ENCODE results near the gene TMEM97.

GRCh38 chr17:28327709-28328108 is 8.7 kb downstream of the TMEM97 start:
- TF ChIP-seq EZH2 (IDR thresholded peaks at IDR 0.05) (no peak), RAD21 (IDR thresholded peaks at IDR 0.05; ENCODE audit: low read depth) (peak; percentile 35; the same call in 1 of the 2 replicates), CTCF (IDR thresholded peaks at IDR 0.05 in 2 of 3, conservative IDR thresholded peaks at IDR 0.05 in 1 of 3; ENCODE audit: borderline replicate concordance in 1 of 3, insufficient read depth in 1 of 3, low read depth in 2 of 3, low read length in 2 of 3) (0 out of 6 replicates have a peak, but pooled peaks of 2 of the 3 experiments have one; percentile 13 to 22), EZH2phosphoT487 (IDR thresholded peaks at IDR 0.05; ENCODE audit: borderline replicate concordance) (no peak), YY1 (IDR thresholded peaks at IDR 0.05; ENCODE audit: extremely low read depth, insufficient replicate concordance, low read depth, low read length) (no peak), POLR2AphosphoS5 (IDR thresholded peaks at IDR 0.05; ENCODE audit: low read depth, low read length) (no peak), POLR2A (IDR thresholded peaks at IDR 0.05; ENCODE audit: borderline replicate concordance, extremely low read depth, insufficient read depth, insufficient read length) (no peak), MAX (IDR thresholded peaks at IDR 0.05) (no peak), EGR1 (IDR thresholded peaks at IDR 0.05; ENCODE audit: low read depth) (no peak), SRF (IDR thresholded peaks at IDR 0.05; ENCODE audit: low read depth) (no peak), SIN3A (IDR thresholded peaks at IDR 0.05; ENCODE audit: low read depth) (no peak)
- TF ChIP-seq, protein P1, sequence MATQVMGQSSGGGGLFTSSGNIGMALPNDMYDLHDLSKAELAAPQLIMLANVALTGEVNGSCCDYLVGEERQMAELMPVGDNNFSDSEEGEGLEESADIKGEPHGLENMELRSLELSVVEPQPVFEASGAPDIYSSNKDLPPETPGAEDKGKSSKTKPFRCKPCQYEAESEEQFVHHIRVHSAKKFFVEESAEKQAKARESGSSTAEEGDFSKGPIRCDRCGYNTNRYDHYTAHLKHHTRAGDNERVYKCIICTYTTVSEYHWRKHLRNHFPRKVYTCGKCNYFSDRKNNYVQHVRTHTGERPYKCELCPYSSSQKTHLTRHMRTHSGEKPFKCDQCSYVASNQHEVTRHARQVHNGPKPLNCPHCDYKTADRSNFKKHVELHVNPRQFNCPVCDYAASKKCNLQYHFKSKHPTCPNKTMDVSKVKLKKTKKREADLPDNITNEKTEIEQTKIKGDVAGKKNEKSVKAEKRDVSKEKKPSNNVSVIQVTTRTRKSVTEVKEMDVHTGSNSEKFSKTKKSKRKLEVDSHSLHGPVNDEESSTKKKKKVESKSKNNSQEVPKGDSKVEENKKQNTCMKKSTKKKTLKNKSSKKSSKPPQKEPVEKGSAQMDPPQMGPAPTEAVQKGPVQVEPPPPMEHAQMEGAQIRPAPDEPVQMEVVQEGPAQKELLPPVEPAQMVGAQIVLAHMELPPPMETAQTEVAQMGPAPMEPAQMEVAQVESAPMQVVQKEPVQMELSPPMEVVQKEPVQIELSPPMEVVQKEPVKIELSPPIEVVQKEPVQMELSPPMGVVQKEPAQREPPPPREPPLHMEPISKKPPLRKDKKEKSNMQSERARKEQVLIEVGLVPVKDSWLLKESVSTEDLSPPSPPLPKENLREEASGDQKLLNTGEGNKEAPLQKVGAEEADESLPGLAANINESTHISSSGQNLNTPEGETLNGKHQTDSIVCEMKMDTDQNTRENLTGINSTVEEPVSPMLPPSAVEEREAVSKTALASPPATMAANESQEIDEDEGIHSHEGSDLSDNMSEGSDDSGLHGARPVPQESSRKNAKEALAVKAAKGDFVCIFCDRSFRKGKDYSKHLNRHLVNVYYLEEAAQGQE (IDR thresholded peaks at IDR 0.05; ENCODE audit: low read depth), result no peak
- TF ChIP-seq, protein P2, sequence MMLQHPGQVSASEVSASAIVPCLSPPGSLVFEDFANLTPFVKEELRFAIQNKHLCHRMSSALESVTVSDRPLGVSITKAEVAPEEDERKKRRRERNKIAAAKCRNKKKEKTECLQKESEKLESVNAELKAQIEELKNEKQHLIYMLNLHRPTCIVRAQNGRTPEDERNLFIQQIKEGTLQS (IDR thresholded peaks at IDR 0.05), result no peak
- TF ChIP-seq, protein P3, sequence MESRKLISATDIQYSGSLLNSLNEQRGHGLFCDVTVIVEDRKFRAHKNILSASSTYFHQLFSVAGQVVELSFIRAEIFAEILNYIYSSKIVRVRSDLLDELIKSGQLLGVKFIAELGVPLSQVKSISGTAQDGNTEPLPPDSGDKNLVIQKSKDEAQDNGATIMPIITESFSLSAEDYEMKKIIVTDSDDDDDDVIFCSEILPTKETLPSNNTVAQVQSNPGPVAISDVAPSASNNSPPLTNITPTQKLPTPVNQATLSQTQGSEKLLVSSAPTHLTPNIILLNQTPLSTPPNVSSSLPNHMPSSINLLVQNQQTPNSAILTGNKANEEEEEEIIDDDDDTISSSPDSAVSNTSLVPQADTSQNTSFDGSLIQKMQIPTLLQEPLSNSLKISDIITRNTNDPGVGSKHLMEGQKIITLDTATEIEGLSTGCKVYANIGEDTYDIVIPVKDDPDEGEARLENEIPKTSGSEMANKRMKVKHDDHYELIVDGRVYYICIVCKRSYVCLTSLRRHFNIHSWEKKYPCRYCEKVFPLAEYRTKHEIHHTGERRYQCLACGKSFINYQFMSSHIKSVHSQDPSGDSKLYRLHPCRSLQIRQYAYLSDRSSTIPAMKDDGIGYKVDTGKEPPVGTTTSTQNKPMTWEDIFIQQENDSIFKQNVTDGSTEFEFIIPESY (IDR thresholded peaks at IDR 0.05; ENCODE audit: extremely low read depth, insufficient replicate concordance, low read length), result no peak
